ENCODE data around the gene MAD1L1. TPM values are rescaled to one million over a fixed set of nuclear protein-coding genes. Genes with fewer than 3 reads are reported as not detected.

Gene MAD1L1
- total and polyA plus RNA-seq, 2 of the 8 experiments (the other 6 are each of a cell fraction or from before 2014, with no cell fraction given), result 40.4 to 44.6 TPM

DNA sequence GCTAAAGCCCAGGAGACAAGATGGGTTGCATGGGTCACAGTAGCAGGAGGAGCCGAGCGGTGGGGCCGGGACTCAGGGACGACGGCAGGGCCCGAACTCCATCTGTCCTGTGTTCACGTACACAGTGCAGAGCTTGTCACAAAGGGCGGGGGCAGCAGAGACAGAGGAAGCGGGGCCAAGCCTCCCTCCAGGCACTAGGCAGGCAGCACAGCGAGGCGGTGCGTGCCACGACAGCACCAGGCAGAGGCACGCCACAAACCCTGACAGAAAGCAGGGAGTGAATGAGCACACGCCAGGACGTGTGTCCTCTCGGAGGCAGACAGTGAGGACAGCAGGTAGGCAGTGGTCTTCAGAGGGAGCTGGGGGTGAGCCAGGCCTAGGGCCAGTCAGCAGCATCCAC, 177.8 kb downstream of the MAD1L1 start:
- CTCF ChIA-PET (ENCODE audit: partially characterized antibody), result interaction anchor here (0.8 to 1.3 kb wide), 4 partner anchors 14 to 138 kb away, joined by 3 to 6 read pairs (median 3); no protein-coding TSS in a partner anchor
- TF ChIP-seq SUZ12 (IDR thresholded peaks at IDR 0.05; ENCODE audit: low read length) (no peak), SP1 (IDR thresholded peaks at IDR 0.05; ENCODE audit: low read depth, low read length) (no peak), RAD21 (IDR thresholded peaks at IDR 0.05 in 1 of 2, conservative IDR thresholded peaks at IDR 0.05 in 1 of 2; ENCODE audit: low read depth in 2 of 2, low read length in 2 of 2) (no peak)

More for the DNA sequence above, 177.8 kb downstream of the MAD1L1 start:
- H4K5ac ChIP-seq (ENCODE audit: insufficient read length, low read depth, low read length), result no peak overlapping the region
- H3K14ac ChIP-seq (ENCODE audit: insufficient read length), result no peak overlapping the region
- H2AFZ ChIP-seq (ENCODE audit: low read length), result no peak overlapping the region
- no peak overlapping the region for H3K27ac ChIP-seq (ENCODE audit: low read depth, low read length)
- H3K9me3 ChIP-seq (ENCODE audit: insufficient read depth in 2 of 2, low read depth in 1 of 2, low read length in 1 of 2), result peaks cover 5 to 6% of the 10 kb centered on the region in 2 experiments
- H2BK5ac ChIP-seq (ENCODE audit: low read depth, low read length), result peak overlapping the region; percentile 58; the same call in 1 of the 2 replicates
- WGBS, 2 experiments (ENCODE audit: extremely low coverage in 1 of 2, insufficient coverage in 1 of 2, insufficient read length in 1 of 2, insufficient replicate concordance in 2 of 2, low coverage in 1 of 2, low lambda C conversion rate in 2 of 2, missing lambda C conversion rate in 1 of 2), result 88% methylated on average over 11 of the region's 17 CpGs; no CpG with 5 or more reads in 1 of the 2 experiments
- no peak overlapping the region for H3K23ac ChIP-seq (ENCODE audit: insufficient read length)
- H2BK20ac ChIP-seq (ENCODE audit: low read length), result no peak overlapping the region
- peaks cover 0 to 4% of the 10 kb centered on the region in 2 experiments for H4K20me1 ChIP-seq (replicated peaks in 1 of 2; ENCODE audit: control insufficient read depth in 1 of 2, insufficient read depth in 2 of 2, low read length in 2 of 2)
- no peak overlapping the region for H2BK120ac ChIP-seq (replicated peaks; ENCODE audit: low read depth, low read length)
- no peak overlapping the region for H2BK12ac ChIP-seq (ENCODE audit: low read depth, low read length)
- H3K79me2 ChIP-seq (ENCODE audit: control insufficient read depth in 1 of 2, insufficient read depth in 2 of 2, low read length in 2 of 2), result no peaks in the 10 kb centered on the region; a peak in 1 of 4 replicates
- no peak overlapping the region for H4K91ac ChIP-seq (replicated peaks; ENCODE audit: insufficient read length, low read length)
- H3K18ac ChIP-seq (ENCODE audit: extremely low read depth, low read length), result no peak overlapping the region
- no peak overlapping the region for H3K4ac ChIP-seq (replicated peaks; ENCODE audit: insufficient read length, low read depth, low read length)
- H3K4me3 ChIP-seq (ENCODE audit: extremely low read depth in 1 of 4, insufficient read depth in 2 of 4, low read depth in 3 of 4, low read length in 4 of 4), result no peak overlapping the region
- POLR2A ChIA-PET (ENCODE audit: partially characterized antibody), result interaction anchor here (0.6 kb wide), 1 partner anchor 372 kb away, joined by 3 read pairs; no protein-coding TSS in a partner anchor
- no peak for FAIRE-seq
- no peak overlapping the region for H4K8ac ChIP-seq (ENCODE audit: extremely low read depth, insufficient read depth, low read length)
- DNase-seq (ENCODE audit: low read depth in 1 of 2, low spot score in 2 of 2), result no peak
- H2AK5ac ChIP-seq (ENCODE audit: low read depth, low read length), result no peak overlapping the region
- H3K56ac ChIP-seq (replicated peaks; ENCODE audit: insufficient read length, low read depth, low read length), result no peak overlapping the region
- no peak overlapping the region; a peak in 1 of 7 replicates for H3K9ac ChIP-seq (replicated peaks in 1 of 4; ENCODE audit: extremely low read depth in 1 of 4, low read depth in 3 of 4, low read length in 3 of 4)
- no peaks in the 10 kb centered on the region for H3K27me3 ChIP-seq (replicated peaks in 1 of 4; ENCODE audit: control insufficient read depth in 3 of 4, extremely low read depth in 1 of 4, insufficient read depth in 3 of 4, low read length in 3 of 4)
- no peak overlapping the region for H3K4me2 ChIP-seq (ENCODE audit: insufficient read depth in 1 of 2, low read depth in 2 of 2, low read length in 2 of 2)
- H3K23me2 ChIP-seq (ENCODE audit: low read depth, low read length), result no peaks in the 10 kb centered on the region
- no peak overlapping the region for H2BK15ac ChIP-seq (ENCODE audit: low read length)
- H3K4me1 ChIP-seq (replicated peaks in 1 of 4; ENCODE audit: control insufficient read depth in 3 of 4, insufficient read depth in 4 of 4, low read length in 3 of 4), result peaks cover 0 to 8% (median 2%) of the 10 kb centered on the region in 4 experiments; a peak in 3 of 7 replicates
- H3K36me3 ChIP-seq (ENCODE audit: control insufficient read depth in 2 of 4, insufficient read depth in 4 of 4, low read length in 3 of 4), result peaks cover 0 to 4% (median under 1%) of the 10 kb centered on the region in 4 experiments; a peak in 4 of 8 replicates
- peaks cover 7% of the 10 kb centered on the region for H3K79me1 ChIP-seq (ENCODE audit: low read depth, low read length)
